OCI-LY1 (cell line): Measurements from ENCODE around the gene FAM13C.

Experiments used
- H2AFZ ChIP-seq: fragments of 200-600 bp; sonication (generic), shearing (Covaris generic); 2 replicates; pipeline ENCODE4 v1.6.0; 2014; ENCODE audit warnings: antibody characterized with exemption, mild to moderate bottlenecking, low read length
- H3F3A ChIP-seq: fragments of 200-600 bp; sonication (generic), shearing (Covaris generic); 2 replicates; pipeline ENCODE4 v1.6.0; 2014; ENCODE audit warnings: mild to moderate bottlenecking, antibody characterized with exemption, low read length, moderate library complexity; ENCODE audit not compliant: insufficient read depth
- H3K27ac ChIP-seq: fragments of 200-600 bp; sonication (generic); 2 replicates; pipeline ENCODE4 v1.5.1; 2014; ENCODE audit warnings: low read length, mixed run types, mild to moderate bottlenecking, low read depth; ENCODE audit not compliant: poor library complexity, severe bottlenecking
- H3K27me3 ChIP-seq: fragments of 200-600 bp; sonication (generic); 2 replicates; pipeline ENCODE4 v1.6.0; 2014; ENCODE audit warnings: antibody characterized with exemption, mild to moderate bottlenecking, low read length, moderate library complexity; ENCODE audit not compliant: insufficient read depth
- H3K36me3 ChIP-seq: fragments of 200-600 bp; sonication (generic); 2 replicates; pipeline ENCODE4 v1.6.1; 2014; ENCODE audit warnings: mild to moderate bottlenecking, antibody characterized with exemption, low read length, moderate library complexity, mixed read lengths; ENCODE audit not compliant: insufficient read depth
- H3K4me1 ChIP-seq: fragments of 200-600 bp; sonication (generic); 2 replicates; pipeline ENCODE4 v1.5.1; 2014; ENCODE audit warnings: mild to moderate bottlenecking, low read length, moderate library complexity; ENCODE audit not compliant: insufficient read depth, severe bottlenecking
- H3K4me2 ChIP-seq: fragments of 200-600 bp; sonication (generic), shearing (Covaris generic); 2 replicates; pipeline ENCODE4 v1.6.1; 2014; ENCODE audit warnings: low read length
- H3K4me3 ChIP-seq: fragments of 200-600 bp; sonication (generic); 2 replicates; pipeline ENCODE4 v1.5.1; 2014; ENCODE audit warnings: low read length, low read depth, mild to moderate bottlenecking, mixed read lengths; ENCODE audit not compliant: poor library complexity, severe bottlenecking
- H3K79me2 ChIP-seq: fragments of 200-600 bp; shearing (Covaris generic); 2 replicates; pipeline ENCODE4 v1.6.1; 2016; ENCODE audit warnings: mixed run types, low read length, mixed read lengths; ENCODE audit not compliant: insufficient read depth
- H3K9ac ChIP-seq: fragments of 200-600 bp; sonication (generic), shearing (Covaris generic); 2 replicates; pipeline ENCODE4 v1.6.1; 2014; ENCODE audit warnings: mild to moderate bottlenecking, low read length, mixed read lengths
- H3K9me2 ChIP-seq: fragments of 200-600 bp; sonication (generic), shearing (Covaris generic); 2 replicates; pipeline ENCODE4 v1.6.1; 2014; ENCODE audit warnings: low read depth, mild to moderate bottlenecking, low read length, mixed read lengths
- H3K9me3 ChIP-seq: fragments of 200-600 bp; shearing (Covaris generic); 2 replicates; pipeline ENCODE4 v1.6.1; 2014; ENCODE audit warnings: low read length, mixed read lengths
- H4K20me1 ChIP-seq: fragments of 200-600 bp; sonication (generic), shearing (Covaris generic); 2 replicates; pipeline ENCODE4 v1.6.0; 2016; ENCODE audit warnings: mild to moderate bottlenecking, low read length; ENCODE audit not compliant: insufficient read depth
- CTCF ChIP-seq: fragments of 200-600 bp; sonication (generic), shearing (Covaris generic); IDR thresholded peaks from 2 replicates; pipeline ENCODE4 v1.5.1; 2017; ENCODE audit warnings: mild to moderate bottlenecking, antibody characterized with exemption, low read length, moderate library complexity, mixed read lengths
- EZH2 ChIP-seq: fragments of 200-600 bp; sonication (generic), shearing (Covaris generic); IDR thresholded peaks from 2 replicates; pipeline ENCODE4 v1.8.0; 2017; ENCODE audit warnings: borderline replicate concordance, mixed run types, mild to moderate bottlenecking, antibody characterized with exemption, low read length, moderate library complexity, mixed read lengths

The FAM13C gene

DNA sequence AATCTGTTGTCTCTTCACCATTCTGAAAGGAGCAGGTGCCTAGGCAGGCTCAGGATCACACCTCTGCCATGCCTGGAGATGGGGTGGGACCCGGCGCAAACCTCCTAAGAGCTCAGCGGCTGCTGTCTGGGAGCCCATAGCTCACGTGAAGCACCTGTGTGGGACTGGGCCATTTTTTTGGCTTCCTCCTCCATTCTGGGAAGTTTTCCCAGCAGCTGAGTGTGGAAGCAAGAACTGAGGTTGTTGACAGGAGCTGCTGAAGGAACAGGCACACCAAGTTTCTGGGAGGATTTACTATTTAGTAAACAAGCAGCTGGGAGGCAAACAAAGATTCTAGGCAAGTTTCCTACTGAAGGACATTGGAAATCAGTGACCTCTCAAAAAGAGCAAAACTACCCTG lies 77.3 kb downstream of the FAM13C start:
- H2AFZ ChIP-seq: no peak overlapping the region
- no peaks in the 10 kb centered on the region for H3F3A ChIP-seq
- H3K9me2 ChIP-seq: no peaks in the 10 kb centered on the region
- no peak overlapping the region for H3K4me3 ChIP-seq
- H4K20me1 ChIP-seq: no peaks in the 10 kb centered on the region
- no peaks in the 10 kb centered on the region for H3K79me2 ChIP-seq
- TF ChIP-seq EZH2 (no peak), CTCF (no peak)
- no peaks in the 10 kb centered on the region for H3K27me3 ChIP-seq
- no peak overlapping the region for H3K27ac ChIP-seq
- H3K4me2 ChIP-seq: no peak overlapping the region
- H3K4me1 ChIP-seq: no peaks in the 10 kb centered on the region
- no peak overlapping the region for H3K9ac ChIP-seq
- no peaks in the 10 kb centered on the region for H3K9me3 ChIP-seq
- no peaks in the 10 kb centered on the region for H3K36me3 ChIP-seq

- no peak overlapping the region for H3K27ac ChIP-seq
- no peak overlapping the region for H3K4me3 ChIP-seq
- TF ChIP-seq EZH2 (no peak), CTCF (no peak)
- H3K9ac ChIP-seq: no peak overlapping the region
- no peaks in the 10 kb centered on the region for H3K9me3 ChIP-seq
- no peaks in the 10 kb centered on the region for H3K36me3 ChIP-seq
- H3F3A ChIP-seq: no peaks in the 10 kb centered on the region
- H3K27me3 ChIP-seq: no peaks in the 10 kb centered on the region
- no peak overlapping the region for H3K4me2 ChIP-seq
- H3K79me2 ChIP-seq: no peaks in the 10 kb centered on the region
- no peaks in the 10 kb centered on the region for H4K20me1 ChIP-seq
- H3K9me2 ChIP-seq: no peaks in the 10 kb centered on the region
- no peak overlapping the region for H2AFZ ChIP-seq
- H3K4me1 ChIP-seq: no peaks in the 10 kb centered on the region
Measured at GRCh38 chr10:59284118-59284975, 78.0 kb downstream of the FAM13C start.

GRCh38 chr10:59283456-59284091 lies 78.8 kb downstream of the FAM13C start:
- Histone ChIP-seq H3F3A (no peaks in the 10 kb centered on the region), H3K9ac (no peak overlapping the region), H3K27me3 (no peaks in the 10 kb centered on the region), H3K79me2 (no peaks in the 10 kb centered on the region), H3K4me1 (no peaks in the 10 kb centered on the region), H3K27ac (no peak overlapping the region), H3K9me3 (no peaks in the 10 kb centered on the region), H3K4me3 (no peak overlapping the region), H3K9me2 (no peaks in the 10 kb centered on the region), H3K36me3 (no peaks in the 10 kb centered on the region), H2AFZ (no peak overlapping the region), H4K20me1 (no peaks in the 10 kb centered on the region), H3K4me2 (no peak overlapping the region)
- TF ChIP-seq CTCF (no peak), EZH2 (no peak)
